Vagina (tissue), 2 donors: ENCODE measurements around the gene ARHGEF11. TPM values are rescaled to one million over a fixed set of nuclear protein-coding genes. Genes with fewer than 3 reads are reported as not detected.

Source experiments
- DNase-seq, 2 donors: peaks; one replicate each; pipeline ENCODE4 v3.0.0-alpha.2; 2017; ENCODE audit errors: extremely low spot score in 2 of 2
- H3K27ac ChIP-seq: fragments of 200-600 bp; sonication (generic); one replicate; pipeline ENCODE4 v1.5.1; 2019
- H3K27me3 ChIP-seq: fragments of 200-600 bp; sonication (generic); one replicate; pipeline ENCODE4 v1.5.1; 2019
- H3K36me3 ChIP-seq, 2 donors: fragments of 200-600 bp; sonication (generic); one replicate each; pipeline ENCODE4 v1.5.1; 2017 to 2019
- H3K4me1 ChIP-seq: fragments of 200-600 bp; sonication (generic); one replicate; pipeline ENCODE4 v1.5.1; 2019
- H3K4me3 ChIP-seq, 2 donors: fragments of 200-600 bp; sonication (generic); 1 replicate in 1 of 2; 2 replicates in 1 of 2; pipeline ENCODE4 v1.5.1; 2016 to 2019
- H3K9me3 ChIP-seq: fragments of 200-600 bp; sonication (generic); one replicate; pipeline ENCODE4 v1.5.1; 2019
- CTCF ChIP-seq, 3 experiments: fragments of 450-650 bp in 2 of 3; fragments of 200-600 bp in 1 of 3; sonication (generic) in 1 of 3; IDR thresholded peaks; one replicate each; pipeline ENCODE4 v1.5.1; 2017 to 2019; ENCODE audit warnings: antibody characterized with exemption in 3 of 3, mild to moderate bottlenecking in 2 of 3, moderate library complexity in 2 of 3
- POLR2A ChIP-seq, 2 donors: fragments of 450-650 bp; IDR thresholded peaks; one replicate each; pipeline ENCODE4 v1.6.1; 2017; ENCODE audit warnings: antibody characterized with exemption in 2 of 2, mild to moderate bottlenecking in 2 of 2, moderate library complexity in 2 of 2
- POLR2AphosphoS5 ChIP-seq, 2 donors: sonication (generic); formaldehyde crosslinking; IDR thresholded peaks; one replicate each; pipeline ENCODE4 v1.9.0; 2017; ENCODE audit warnings: antibody characterized with exemption in 2 of 2, mild to moderate bottlenecking in 2 of 2, low read depth in 1 of 2; ENCODE audit not compliant: insufficient read depth in 1 of 2
- intact Hi-C: fragments of 100-400 bp; cut with DNase I; formaldehyde crosslinking; loops from one replicate; pipeline ENCODE4 v1.15.1; 2023
- total RNA-seq: library from RNA; depleted of rRNA; stranded (reverse); fragments of >200 nt; gene quantifications from one replicate; pipeline ENCODE4 v1.2.3, GENCODE V29; 2016

The ARHGEF11 gene
- total RNA-seq, 1 donor from 2014 or later: 29.2 TPM

DNA sequence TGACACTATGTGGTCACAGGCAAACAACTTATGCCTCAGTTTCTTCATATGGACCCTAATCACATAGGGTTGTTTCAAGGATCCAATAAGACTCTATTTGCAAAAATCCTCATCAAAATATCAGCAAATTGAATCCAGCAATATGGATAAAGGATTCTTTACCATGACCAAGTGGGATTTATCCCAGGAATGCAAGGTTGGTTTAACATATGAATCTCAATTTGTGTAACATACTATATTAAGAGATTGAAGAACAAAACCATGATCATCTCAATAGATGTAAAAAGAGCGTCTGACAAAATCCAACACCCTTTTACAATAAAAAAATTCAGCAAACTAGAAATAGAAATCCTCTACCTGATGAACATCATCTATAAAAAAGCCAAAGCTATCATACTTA, 23.9 kb downstream of the ARHGEF11 start:
- Histone ChIP-seq H3K36me3 (no peaks in the 10 kb centered on the region), H3K4me1 (peaks cover 18% of the 10 kb centered on the region), H3K4me3 (no peak overlapping the region), H3K27me3 (no peaks in the 10 kb centered on the region), H3K9me3 (no peaks in the 10 kb centered on the region), H3K27ac (no peak overlapping the region)
- intact Hi-C loops: no loop called here
- DNase-seq: no peak
- no peak for TF ChIP-seq POLR2AphosphoS5 (IDR thresholded peaks at IDR 0.05; ENCODE audit: insufficient read depth in 1 of 2, low read depth in 1 of 2)
- no peak for TF ChIP-seq CTCF (IDR thresholded peaks at IDR 0.05)
- no peak for TF ChIP-seq POLR2A (IDR thresholded peaks at IDR 0.05)

DNA sequence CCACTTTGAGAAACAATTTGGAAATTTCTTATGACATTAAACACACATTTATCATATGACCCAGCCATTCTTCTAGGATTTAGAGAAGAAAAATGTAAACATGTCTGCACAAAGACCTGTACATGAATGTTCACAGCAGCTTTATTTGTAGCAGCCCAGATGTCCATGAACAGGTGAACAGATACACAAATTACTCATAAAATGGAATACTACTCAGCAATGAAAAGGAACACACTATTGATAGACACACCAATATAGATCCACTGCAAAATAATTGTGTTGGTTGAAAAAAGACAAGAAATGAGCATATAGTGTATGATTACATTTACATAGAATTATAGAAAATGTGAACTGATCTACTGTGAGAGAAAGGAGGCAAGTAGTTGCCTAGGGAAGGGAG, 26.1 kb downstream of the ARHGEF11 start:
- DNase-seq: no peak
- Histone ChIP-seq H3K9me3 (no peaks in the 10 kb centered on the region), H3K27me3 (no peaks in the 10 kb centered on the region), H3K4me1 (no peaks in the 10 kb centered on the region), H3K36me3 (no peaks in the 10 kb centered on the region), H3K27ac (no peak overlapping the region), H3K4me3 (no peak overlapping the region)
- TF ChIP-seq POLR2A (IDR thresholded peaks at IDR 0.05) (no peak), POLR2AphosphoS5 (IDR thresholded peaks at IDR 0.05; ENCODE audit: insufficient read depth in 1 of 2, low read depth in 1 of 2) (no peak), CTCF (IDR thresholded peaks at IDR 0.05) (no peak)
- intact Hi-C loops: no loop called here

DNA sequence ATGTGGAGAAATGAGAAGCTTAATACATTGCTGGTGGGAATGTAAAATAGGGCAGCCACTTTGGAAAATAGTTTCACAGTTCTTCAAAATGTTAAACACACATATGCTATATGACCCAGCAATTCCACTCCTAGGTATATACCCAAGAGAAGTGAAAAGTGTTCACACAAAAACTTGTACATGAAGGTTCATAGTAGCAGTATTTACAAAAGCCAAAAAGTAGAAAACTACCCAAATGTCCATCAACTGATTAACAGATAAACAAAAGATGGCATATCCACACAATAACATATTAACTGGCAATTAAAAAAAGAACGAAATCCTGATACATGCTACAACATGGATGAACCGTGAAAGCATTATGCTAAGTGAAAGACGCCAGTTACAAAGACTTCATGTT, 33.7 kb downstream of the ARHGEF11 start:
- Histone ChIP-seq H3K36me3 (no peaks in the 10 kb centered on the region), H3K4me3 (no peak overlapping the region), H3K9me3 (no peaks in the 10 kb centered on the region), H3K4me1 (peaks cover 12% of the 10 kb centered on the region), H3K27ac (no peak overlapping the region), H3K27me3 (no peaks in the 10 kb centered on the region)
- intact Hi-C loops: no loop called here
- DNase-seq: no peak
- TF ChIP-seq POLR2A (IDR thresholded peaks at IDR 0.05): no peak

DNA sequence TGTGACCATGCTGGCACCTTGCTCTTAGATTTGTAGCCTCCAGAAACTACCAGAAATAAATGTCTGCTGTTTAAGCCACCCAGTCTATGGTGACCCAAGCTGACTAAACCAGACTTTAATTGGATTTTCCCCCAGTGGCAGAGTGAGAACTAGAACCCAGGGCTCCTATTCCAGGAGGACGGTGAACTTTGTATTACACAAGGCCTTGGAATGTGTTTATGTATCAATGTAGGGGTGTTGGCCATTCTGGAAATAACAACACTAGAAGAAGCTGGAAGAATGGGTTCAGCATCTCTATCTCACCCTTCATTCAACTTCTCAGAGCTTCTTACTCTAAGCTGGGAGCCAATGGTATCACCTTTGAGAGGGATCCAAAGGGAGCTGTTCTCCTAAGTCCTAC, 37.0 kb downstream of the ARHGEF11 start:
- intact Hi-C loops: no loop called here
- DNase-seq: no peak
- no peak for TF ChIP-seq CTCF (IDR thresholded peaks at IDR 0.05)
- no peak for TF ChIP-seq POLR2AphosphoS5 (IDR thresholded peaks at IDR 0.05; ENCODE audit: insufficient read depth in 1 of 2, low read depth in 1 of 2)
- TF ChIP-seq POLR2A (IDR thresholded peaks at IDR 0.05): no peak
- Histone ChIP-seq H3K27ac (no peak overlapping the region), H3K4me3 (no peak overlapping the region), H3K4me1 (peaks cover 20% of the 10 kb centered on the region), H3K27me3 (no peaks in the 10 kb centered on the region), H3K9me3 (no peaks in the 10 kb centered on the region), H3K36me3 (no peaks in the 10 kb centered on the region)

- H3K4me3 ChIP-seq: no peak overlapping the region
- H3K36me3 ChIP-seq: no peaks in the 10 kb centered on the region
- H3K27ac ChIP-seq: no peak overlapping the region
- intact Hi-C loops: no loop called here
- no peak for TF ChIP-seq POLR2AphosphoS5 (IDR thresholded peaks at IDR 0.05; ENCODE audit: insufficient read depth in 1 of 2, low read depth in 1 of 2)
- TF ChIP-seq POLR2A (IDR thresholded peaks at IDR 0.05): no peak
- no peak for TF ChIP-seq CTCF (IDR thresholded peaks at IDR 0.05)
- DNase-seq: no peak
- no peaks in the 10 kb centered on the region for H3K27me3 ChIP-seq
- peaks cover 20% of the 10 kb centered on the region for H3K4me1 ChIP-seq
- H3K9me3 ChIP-seq: no peaks in the 10 kb centered on the region
Observed at GRCh38 chr1:157007306-157007705, 38.2 kb downstream of the ARHGEF11 start.

DNA sequence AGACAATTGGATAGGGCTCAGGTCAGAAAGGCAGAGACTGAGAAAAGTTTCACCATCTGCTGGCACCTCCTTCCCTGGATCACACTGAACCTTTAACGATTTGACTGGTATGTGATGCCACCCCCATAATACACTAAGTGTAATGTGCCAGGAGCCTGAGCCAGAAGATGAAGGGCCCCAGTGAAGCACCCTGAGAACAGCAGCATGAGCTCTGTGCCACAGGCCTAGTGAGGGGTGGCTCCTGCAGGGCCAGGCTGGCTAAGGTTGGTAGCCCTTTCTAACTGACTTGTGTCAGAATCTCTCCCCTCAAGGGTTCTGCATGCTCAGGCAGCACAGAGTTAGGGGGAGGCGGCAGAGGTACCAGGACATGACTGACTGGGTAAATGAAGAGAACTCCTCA, 38.9 kb downstream of the ARHGEF11 start:
- TF ChIP-seq POLR2A (IDR thresholded peaks at IDR 0.05) (no peak), POLR2AphosphoS5 (IDR thresholded peaks at IDR 0.05; ENCODE audit: insufficient read depth in 1 of 2, low read depth in 1 of 2) (no peak), CTCF (IDR thresholded peaks at IDR 0.05) (no peak)
- no peaks in the 10 kb centered on the region for H3K36me3 ChIP-seq
- no peaks in the 10 kb centered on the region for H3K9me3 ChIP-seq
- H3K27me3 ChIP-seq: no peaks in the 10 kb centered on the region
- no peak for DNase-seq
- intact Hi-C loops: no loop called here
- no peak overlapping the region for H3K4me3 ChIP-seq
- H3K27ac ChIP-seq: no peak overlapping the region
- peaks cover 20% of the 10 kb centered on the region for H3K4me1 ChIP-seq
